HEK293T (cell line): Measurements from ENCODE around the gene LMAN1L.

Experiments
- CTCF ChIA-PET: fragments of 350-600 bp; formaldehyde crosslinking; extraction: SDS; loops from one replicate; lab custom pipeline; 2021; ENCODE audit warnings: antibody characterized with exemption, inconsistent platforms; lab: Yijun Ruan, JAX
- POLR2A ChIA-PET: fragments of 350-600 bp; formaldehyde crosslinking; extraction: SDS; loops from one replicate; lab custom pipeline; 2020; ENCODE audit warnings: antibody characterized with exemption, inconsistent platforms; lab: Yijun Ruan, JAX
- DNase-seq: peaks from one replicate; pipeline ENCODE4 v3.0.0; 2012; ENCODE audit warnings: mixed read lengths; ENCODE audit errors: extremely low spot score
- ARNT ChIP-seq: fragments of 450-650 bp; IDR thresholded peaks from 2 replicates; pipeline ENCODE4 v1.6.1; 2017; ENCODE audit warnings: mild to moderate bottlenecking
- BHLHE40 ChIP-seq: fragments of 450-650 bp; IDR thresholded peaks from 2 replicates; pipeline ENCODE4 v1.6.1; 2016; ENCODE audit warnings: mild to moderate bottlenecking, moderate library complexity, borderline replicate concordance
- CTBP1 ChIP-seq: fragments of 450-650 bp; IDR thresholded peaks from 2 replicates; pipeline ENCODE4 v1.6.1; 2016; ENCODE audit warnings: borderline replicate concordance
- ELF4 ChIP-seq: fragments of 450-650 bp; IDR thresholded peaks from 2 replicates; pipeline ENCODE4 v1.6.1; 2017; ENCODE audit warnings: antibody characterized with exemption
- FOXA1 ChIP-seq: fragments of 450-650 bp; IDR thresholded peaks from 2 replicates; pipeline ENCODE4 v1.6.1; 2016; ENCODE audit warnings: mild to moderate bottlenecking
- FOXK2 ChIP-seq: fragments of 450-650 bp; IDR thresholded peaks from 2 replicates; pipeline ENCODE4 v1.6.1; 2016; ENCODE audit warnings: mild to moderate bottlenecking
- FOXM1 ChIP-seq: fragments of 450-650 bp; IDR thresholded peaks from 2 replicates; pipeline ENCODE4 v1.6.1; 2017; ENCODE audit warnings: mild to moderate bottlenecking, borderline replicate concordance
- HDGF ChIP-seq: fragments of 450-650 bp; IDR thresholded peaks from 2 replicates; pipeline ENCODE4 v1.6.1; 2017; ENCODE audit warnings: antibody characterized with exemption, borderline replicate concordance
- L3MBTL2 ChIP-seq: fragments of 450-650 bp; conservative IDR thresholded peaks from 2 replicates; pipeline ENCODE4 v1.6.1; 2016; ENCODE audit warnings: mild to moderate bottlenecking
- LEF1 ChIP-seq: fragments of 450-650 bp; IDR thresholded peaks from 2 replicates; pipeline ENCODE4 v1.6.1; 2017; ENCODE audit warnings: mild to moderate bottlenecking, borderline replicate concordance
- NFRKB ChIP-seq: fragments of 450-650 bp; IDR thresholded peaks from 2 replicates; pipeline ENCODE4 v1.6.1; 2016; ENCODE audit warnings: mild to moderate bottlenecking, moderate library complexity
- SP1 ChIP-seq: fragments of 450-650 bp; IDR thresholded peaks from 2 replicates; pipeline ENCODE4 v1.6.1; 2017
- SUZ12 ChIP-seq: fragments of 450-650 bp; IDR thresholded peaks from 2 replicates; pipeline ENCODE4 v1.6.1; 2016; ENCODE audit warnings: mild to moderate bottlenecking
- TARDBP ChIP-seq: fragments of 450-650 bp; IDR thresholded peaks from 2 replicates; pipeline ENCODE4 v1.6.1; 2016
- ZNF384 ChIP-seq: fragments of 450-650 bp; IDR thresholded peaks from 2 replicates; pipeline ENCODE4 v1.6.1; 2016
- TF ChIP-seq, protein P1 (sequence below): fragments of 450-650 bp; IDR thresholded peaks from 2 replicates; pipeline ENCODE4 v1.6.1; 2016

Gene LMAN1L

DNA sequence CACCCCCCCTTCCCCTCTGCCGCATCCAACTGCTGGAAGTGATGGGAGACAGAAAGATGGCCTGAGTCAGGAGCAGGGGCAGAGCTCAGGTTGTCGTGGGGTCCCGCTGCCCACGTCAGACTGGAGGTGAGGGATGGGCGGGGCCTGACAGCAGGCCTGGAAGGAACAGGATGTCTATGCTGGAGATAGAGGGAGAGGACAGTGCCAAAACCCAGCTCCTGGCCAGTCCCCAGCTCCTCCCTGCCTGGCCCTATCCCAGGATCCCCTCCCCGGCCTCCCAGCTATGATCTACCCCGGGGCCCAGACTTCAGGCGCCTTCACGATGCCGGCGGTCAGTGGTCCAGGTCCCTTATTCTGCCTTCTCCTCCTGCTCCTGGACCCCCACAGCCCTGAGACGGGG lies at the start of gene LMAN1L:
Gene LMAN1L, plus strand, starts transcription at position 303 of the 400 bp plus-strand sequence. Its CDS starts 20 bp downstream, at position 323.
- TF ChIP-seq TARDBP (no peak), HDGF (no peak), FOXM1 (no peak)
- ChIA-PET CTCF (interaction anchor here (1.3 kb wide), 1 partner anchor 31 kb away, joined by 3 read pairs; no protein-coding TSS in a partner anchor), POLR2A (no interaction called here)
- DNase-seq, result no peak

DNA sequence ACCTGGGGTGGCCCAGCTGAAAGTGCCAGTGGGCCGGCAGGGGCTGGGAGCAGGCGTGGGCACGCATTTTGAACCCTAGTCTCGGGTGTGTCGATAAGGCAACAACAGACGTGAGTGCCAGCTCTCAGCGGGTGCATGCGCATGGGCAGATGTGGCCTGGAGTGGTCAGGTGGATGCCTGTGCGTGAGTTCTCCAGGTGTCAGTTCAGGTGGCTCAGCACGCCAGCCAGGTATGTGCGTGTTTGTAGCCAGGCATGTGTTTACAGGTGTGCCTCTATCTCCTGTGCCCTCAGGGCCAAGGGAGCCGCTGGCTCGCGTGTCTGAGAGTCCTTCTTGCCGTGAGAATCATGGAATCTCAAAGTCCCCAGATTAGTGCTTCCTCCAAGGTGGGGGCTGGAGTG lies 49.2 kb upstream of the LMAN1L start:
- POLR2A ChIA-PET, result interaction anchor here (0.8 kb wide), 1 partner anchor 189 kb away, joined by 3 read pairs; no protein-coding TSS in a partner anchor
- CTCF ChIA-PET, result interaction anchor here (1.0 to 1.4 kb wide), 3 partner anchors 7 to 187 kb away, joined by 4 to 7 read pairs (median 4); no protein-coding TSS in a partner anchor
- DNase-seq, result no peak
- TF ChIP-seq LEF1 (no peak), L3MBTL2 (no peak), HDGF (no peak), ZNF384 (no peak)

DNA sequence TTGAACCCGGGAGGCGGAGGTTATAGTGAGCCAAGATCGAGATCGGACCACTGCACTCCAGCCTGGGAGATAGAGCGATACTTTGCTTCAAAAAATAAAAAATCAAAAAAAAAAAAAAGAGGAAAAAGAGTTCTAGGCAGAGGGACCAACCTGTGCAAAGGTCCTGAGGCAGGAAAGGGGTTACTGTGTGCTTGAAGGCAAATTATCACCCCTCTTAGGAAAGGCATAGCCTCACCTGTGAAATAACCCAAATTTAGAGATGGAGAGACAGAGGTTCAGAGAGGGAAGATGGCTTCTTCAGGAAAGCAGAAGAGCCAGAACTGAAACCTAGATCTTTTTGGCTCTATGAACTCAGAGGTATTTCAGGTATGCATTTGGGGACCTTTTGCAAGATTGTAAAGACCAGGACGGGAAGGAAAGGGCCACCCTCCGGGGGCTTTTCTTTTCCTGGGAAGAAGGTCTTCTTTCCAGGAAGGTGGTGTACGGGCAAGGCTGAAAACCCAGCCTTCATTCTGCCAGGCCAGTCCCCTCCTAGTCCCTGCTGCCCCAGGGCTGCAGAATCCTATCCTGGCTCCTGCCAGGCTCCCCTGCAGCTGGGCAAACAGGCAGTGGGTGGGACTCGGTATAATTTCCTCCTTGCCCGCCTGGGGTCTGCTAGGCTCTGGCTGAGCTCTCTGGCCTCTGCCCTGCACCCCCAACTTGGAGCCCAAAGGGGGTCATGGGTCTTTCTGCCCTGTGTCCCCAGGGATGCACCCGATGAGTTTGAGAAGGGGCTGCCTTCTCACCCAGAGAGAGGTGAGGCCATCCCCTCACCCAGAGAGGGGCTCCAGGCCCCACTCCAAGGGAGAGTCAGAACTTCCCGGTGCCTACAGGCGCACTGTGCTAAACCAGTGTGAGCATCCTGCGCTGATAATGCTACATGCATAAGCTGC lies 45.2 kb upstream of the LMAN1L start:
- no peak for TF ChIP-seq ELF4
- no peak for TF ChIP-seq LEF1
- no peak for TF ChIP-seq L3MBTL2
- TF ChIP-seq CTBP1, result no peak
- TF ChIP-seq SUZ12, result no peak
- no peak for TF ChIP-seq FOXA1
- TF ChIP-seq NFRKB, result no peak
- TF ChIP-seq, protein P1, sequence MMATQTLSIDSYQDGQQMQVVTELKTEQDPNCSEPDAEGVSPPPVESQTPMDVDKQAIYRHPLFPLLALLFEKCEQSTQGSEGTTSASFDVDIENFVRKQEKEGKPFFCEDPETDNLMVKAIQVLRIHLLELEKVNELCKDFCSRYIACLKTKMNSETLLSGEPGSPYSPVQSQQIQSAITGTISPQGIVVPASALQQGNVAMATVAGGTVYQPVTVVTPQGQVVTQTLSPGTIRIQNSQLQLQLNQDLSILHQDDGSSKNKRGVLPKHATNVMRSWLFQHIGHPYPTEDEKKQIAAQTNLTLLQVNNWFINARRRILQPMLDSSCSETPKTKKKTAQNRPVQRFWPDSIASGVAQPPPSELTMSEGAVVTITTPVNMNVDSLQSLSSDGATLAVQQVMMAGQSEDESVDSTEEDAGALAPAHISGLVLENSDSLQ, result no peak
- no peak for TF ChIP-seq FOXK2
- TF ChIP-seq FOXM1, result no peak
- no peak for TF ChIP-seq BHLHE40
- TF ChIP-seq TARDBP, result no peak
- TF ChIP-seq SP1, result no peak
- TF ChIP-seq ZNF384, result no peak
- TF ChIP-seq ARNT, result no peak
- no peak for TF ChIP-seq HDGF
- no peak for DNase-seq
- CTCF ChIA-PET, result interaction anchor here (0.7 to 5.9 kb wide), 18 partner anchors 8 to 188 kb away, joined by 3 to 205 read pairs (median 13); partner anchors contain the start of genes CSK and CYP1A1
- POLR2A ChIA-PET, result interaction anchor here (0.9 to 2.1 kb wide), 7 partner anchors 7 to 393 kb away, joined by 3 to 15 read pairs (median 3); no protein-coding TSS in a partner anchor

DNA sequence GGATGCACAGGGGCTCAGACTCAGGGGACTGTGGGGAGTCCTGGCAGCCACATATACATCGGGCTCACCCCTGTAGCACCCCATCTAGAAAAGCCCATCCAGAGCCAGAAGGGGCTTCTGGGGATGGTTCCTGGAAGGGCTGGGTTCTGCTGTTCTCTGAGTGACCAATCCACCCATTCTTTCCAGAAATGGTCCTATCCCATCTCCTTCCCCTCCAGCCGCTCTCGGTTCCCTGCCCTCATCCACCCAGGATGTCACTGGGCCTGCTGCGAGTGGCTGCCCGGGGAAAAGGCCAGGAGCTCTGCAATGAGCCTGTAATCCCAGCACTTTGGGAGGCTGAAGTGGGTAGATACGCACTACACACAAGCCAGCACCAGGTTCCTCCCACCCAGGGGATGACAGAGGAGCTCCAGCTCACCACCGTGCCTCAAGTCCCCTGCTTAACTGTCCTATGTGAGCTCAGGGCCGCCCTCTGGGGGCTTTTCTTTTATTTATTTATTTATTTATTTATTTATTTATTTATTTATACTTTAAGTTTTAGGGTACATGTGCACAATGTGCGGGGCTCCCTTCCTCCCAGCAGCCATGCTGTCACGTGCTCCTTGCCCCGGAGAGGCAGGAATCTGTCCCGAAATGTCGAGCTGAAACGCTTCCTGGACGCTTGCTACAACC lies 44.4 kb upstream of the LMAN1L start:
- no peak for DNase-seq
- ChIA-PET POLR2A (interaction anchor here (0.6 to 2.1 kb wide), 13 partner anchors 8 to 394 kb away, joined by 3 to 15 read pairs (median 3); partner anchors contain the start of genes CYP1A1, EDC3 and UBL7), CTCF (interaction anchor here (0.6 to 5.9 kb wide), 28 partner anchors 9 to 394 kb away, joined by 3 to 205 read pairs (median 5); partner anchors contain the start of genes CSK and CYP1A1)
- TF ChIP-seq, protein P1, result no peak
- no peak for TF ChIP-seq TARDBP
- no peak for TF ChIP-seq L3MBTL2
- TF ChIP-seq FOXA1, result no peak
- no peak for TF ChIP-seq ZNF384

DNA sequence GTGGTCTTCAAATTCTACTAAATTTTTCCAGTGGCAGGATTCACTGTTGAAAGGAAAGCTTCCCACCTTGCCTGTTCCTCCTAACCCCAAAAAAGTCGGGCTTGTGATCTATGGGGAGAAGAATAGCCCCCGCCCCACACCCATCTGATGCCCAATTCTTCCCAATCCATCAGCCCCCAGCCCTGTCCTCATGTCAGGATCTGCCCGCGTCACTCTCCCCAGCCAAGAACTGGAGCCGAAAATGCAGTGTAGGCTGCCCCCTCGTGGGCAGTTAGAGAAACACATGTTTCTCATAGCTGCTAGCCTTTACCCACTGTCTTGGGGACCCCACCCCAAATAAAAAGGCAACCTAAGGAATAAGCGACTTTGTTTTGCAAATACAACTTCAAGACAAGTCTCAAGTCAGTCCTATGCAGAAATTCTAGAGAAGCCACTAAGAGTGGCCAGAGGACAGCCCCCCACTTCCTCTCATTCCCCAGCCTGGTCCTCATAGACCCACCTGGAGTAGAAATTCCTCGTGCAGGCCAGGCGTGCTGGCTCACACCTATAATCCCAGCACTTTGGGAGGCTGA lies 43.8 kb upstream of the LMAN1L start:
- ChIA-PET POLR2A (interaction anchor here (0.6 to 2.1 kb wide), 14 partner anchors 9 to 395 kb away, joined by 3 to 15 read pairs (median 3); partner anchors contain the start of genes CYP1A1, EDC3 and UBL7), CTCF (interaction anchor here (0.5 to 5.9 kb wide), 44 partner anchors 9 to 396 kb away, joined by 3 to 205 read pairs (median 4); partner anchors contain the start of genes CSK, CYP1A1, CYP1A2 and UBL7)
- peak; percentile 86 for DNase-seq
- TF ChIP-seq L3MBTL2 (peak; percentile 47; the same call in 1 of the 2 replicates), FOXM1 (no peak), TARDBP (no peak)
- TF ChIP-seq, protein P1, result peak; percentile 86
